ENCODE measurements around the gene CAMTA2.
A peak's percentile ranks its signal among the peaks of the same experiment; 100 is the strongest.

The CAMTA2 gene

GRCh38 chr17:4998732-4999429, 11.4 kb upstream of the CAMTA2 start:
- no peak for DNase-seq

- no peak for DNase-seq
Measured at GRCh38 chr17:4998027-4998731, 10.7 kb upstream of the CAMTA2 start.

GRCh38 chr17:4997302-4998026, 10.0 kb upstream of the CAMTA2 start, which contains the start of the genes INCA1 and KIF1C:
INCA1 (minus strand) TSS chr17:4997522; CDS start chr17:4994437, 3,085 bp downstream.
KIF1C (plus strand) TSS chr17:4997950; CDS start chr17:5000247, 2,297 bp downstream.
- DNase-seq, result peak; percentile 90

GRCh38 chr17:4994081-4994595, 6.7 kb upstream of the CAMTA2 start:
- no peak for DNase-seq

- no peak for DNase-seq
Measured at GRCh38 chr17:4987767-4988567, 492 bp upstream of the CAMTA2 start.

GRCh38 chr17:4986403-4986802, 1.1 kb downstream of the CAMTA2 start:
- peak; percentile 40 for DNase-seq

- DNase-seq, result no peak
Measured at GRCh38 chr17:4982305-4982704, 5.2 kb downstream of the CAMTA2 start.

- peak; percentile 51 for DNase-seq
Measured at GRCh38 chr17:4980644-4981216, 6.7 kb downstream of the CAMTA2 start.

GRCh38 chr17:4978726-4979125, 8.7 kb downstream of the CAMTA2 start:
- no peak for DNase-seq

- DNase-seq, result no peak
Measured at GRCh38 chr17:4974115-4974670, 13.3 kb downstream of the CAMTA2 start.

GRCh38 chr17:4973256-4974114, 14.0 kb downstream of the CAMTA2 start:
- no peak for DNase-seq

- DNase-seq, result no peak
Measured at GRCh38 chr17:4972752-4973151, 14.7 kb downstream of the CAMTA2 start.

- no peak for DNase-seq
Measured at GRCh38 chr17:4972322-4972721, 15.2 kb downstream of the CAMTA2 start.

GRCh38 chr17:4971826-4972225, 15.6 kb downstream of the CAMTA2 start:
- DNase-seq, result no peak

- DNase-seq, result no peak
Measured at GRCh38 chr17:4970273-4970672, 17.2 kb downstream of the CAMTA2 start.

- peak; percentile 41 for DNase-seq
Measured at GRCh38 chr17:4969551-4970173, 17.8 kb downstream of the CAMTA2 start.

- peak; percentile 93 for DNase-seq
Measured at GRCh38 chr17:4969047-4969550, 18.4 kb downstream of the CAMTA2 start.

- DNase-seq, result no peak
Measured at GRCh38 chr17:4968486-4969046, 18.9 kb downstream of the CAMTA2 start.
